ENCODE measurements around the gene PPIP5K2.

PPIP5K2 gene

GRCh38 chr5:103101079-103101750, 18.9 kb upstream of the PPIP5K2 start:
- Histone ChIP-seq H2AK5ac (ENCODE audit: low read length) (no peak overlapping the region), H2BK5ac (ENCODE audit: low read length) (no peak overlapping the region), H3K4me3 (ENCODE audit: low read length) (no peak overlapping the region), H3K18ac (ENCODE audit: low read length) (no peak overlapping the region), H2BK120ac (ENCODE audit: low read depth, low read length) (no peak overlapping the region), H3K56ac (ENCODE audit: low read length) (no peak overlapping the region), H3K27ac (ENCODE audit: low read depth, low read length) (no peak overlapping the region), H2BK15ac (replicated peaks; ENCODE audit: low read depth) (no peak overlapping the region), H4K8ac (ENCODE audit: low read depth, low read length) (no peak overlapping the region), H3K79me2 (ENCODE audit: control insufficient read depth, insufficient read depth, low read length) (no peaks in the 10 kb centered on the region), H3K36me3 (ENCODE audit: control insufficient read depth, insufficient read depth, low read length) (no peaks in the 10 kb centered on the region), H3K23ac (ENCODE audit: low read length) (no peak overlapping the region), H4K5ac (ENCODE audit: low read length) (no peak overlapping the region), H3K4me2 (ENCODE audit: low read length) (no peak overlapping the region), H3K4ac (ENCODE audit: low read depth, low read length) (no peak overlapping the region), H3K9ac (ENCODE audit: low read length) (no peak overlapping the region), H3K79me1 (ENCODE audit: low read length) (no peaks in the 10 kb centered on the region), H3K4me1 (ENCODE audit: control insufficient read depth, low read depth, low read length) (no peaks in the 10 kb centered on the region), H3K27me3 (ENCODE audit: insufficient read depth, low read length, poor library complexity) (no peaks in the 10 kb centered on the region)
- no peak for DNase-seq
- no CpG with 5 or more reads among the region's 6 CpGs for WGBS (ENCODE audit: extremely low coverage, insufficient coverage, low lambda C conversion rate)

- no peaks in the 10 kb centered on the region for H3K79me1 ChIP-seq (ENCODE audit: low read length)
- no peaks in the 10 kb centered on the region for H3K4me1 ChIP-seq (ENCODE audit: control insufficient read depth, low read depth, low read length)
- no peak for DNase-seq
- H3K4me3 ChIP-seq (ENCODE audit: low read length), result no peak overlapping the region
- H3K18ac ChIP-seq (ENCODE audit: low read length), result no peak overlapping the region
- no peak overlapping the region for H2BK120ac ChIP-seq (ENCODE audit: low read depth, low read length)
- H3K79me2 ChIP-seq (ENCODE audit: control insufficient read depth, insufficient read depth, low read length), result no peaks in the 10 kb centered on the region
- no peak overlapping the region for H4K5ac ChIP-seq (ENCODE audit: low read length)
- H3K36me3 ChIP-seq (ENCODE audit: control insufficient read depth, insufficient read depth, low read length), result no peaks in the 10 kb centered on the region
- no peak overlapping the region for H3K9ac ChIP-seq (ENCODE audit: low read length)
- no peak overlapping the region for H2BK15ac ChIP-seq (replicated peaks; ENCODE audit: low read depth)
- WGBS (ENCODE audit: extremely low coverage, insufficient coverage, low lambda C conversion rate), result no CpG with 5 or more reads among the region's 1 CpG
- no peak overlapping the region for H3K56ac ChIP-seq (ENCODE audit: low read length)
- H4K8ac ChIP-seq (ENCODE audit: low read depth, low read length), result no peak overlapping the region
- H3K4ac ChIP-seq (ENCODE audit: low read depth, low read length), result no peak overlapping the region
- H3K27me3 ChIP-seq (ENCODE audit: insufficient read depth, low read length, poor library complexity), result no peaks in the 10 kb centered on the region
- H2AK5ac ChIP-seq (ENCODE audit: low read length), result no peak overlapping the region
- no peak overlapping the region for H3K4me2 ChIP-seq (ENCODE audit: low read length)
- H2BK5ac ChIP-seq (ENCODE audit: low read length), result no peak overlapping the region
- no peak overlapping the region for H3K27ac ChIP-seq (ENCODE audit: low read depth, low read length)
- no peak overlapping the region for H3K23ac ChIP-seq (ENCODE audit: low read length)
Measured at GRCh38 chr5:103102234-103102633, 17.9 kb upstream of the PPIP5K2 start.

GRCh38 chr5:103108086-103108485, 12.0 kb upstream of the PPIP5K2 start:
- no peaks in the 10 kb centered on the region for H3K27me3 ChIP-seq (ENCODE audit: insufficient read depth, low read length, poor library complexity)
- H3K4me3 ChIP-seq (ENCODE audit: low read length), result no peak overlapping the region
- no CpG with 5 or more reads among the region's 2 CpGs for WGBS (ENCODE audit: extremely low coverage, insufficient coverage, low lambda C conversion rate)
- no peak overlapping the region for H3K27ac ChIP-seq (ENCODE audit: low read depth, low read length)
- H3K4ac ChIP-seq (ENCODE audit: low read depth, low read length), result no peak overlapping the region
- no peak overlapping the region for H3K9ac ChIP-seq (ENCODE audit: low read length)
- no peak overlapping the region for H2BK5ac ChIP-seq (ENCODE audit: low read length)
- no peaks in the 10 kb centered on the region for H3K36me3 ChIP-seq (ENCODE audit: control insufficient read depth, insufficient read depth, low read length)
- H2BK120ac ChIP-seq (ENCODE audit: low read depth, low read length), result no peak overlapping the region
- H3K23ac ChIP-seq (ENCODE audit: low read length), result no peak overlapping the region
- H3K79me2 ChIP-seq (ENCODE audit: control insufficient read depth, insufficient read depth, low read length), result no peaks in the 10 kb centered on the region
- no peak overlapping the region for H2AK5ac ChIP-seq (ENCODE audit: low read length)
- no peak overlapping the region for H2BK15ac ChIP-seq (replicated peaks; ENCODE audit: low read depth)
- H3K4me2 ChIP-seq (ENCODE audit: low read length), result no peak overlapping the region
- no peak overlapping the region for H4K8ac ChIP-seq (ENCODE audit: low read depth, low read length)
- no peak overlapping the region for H3K18ac ChIP-seq (ENCODE audit: low read length)
- no peak overlapping the region for H3K56ac ChIP-seq (ENCODE audit: low read length)
- H3K4me1 ChIP-seq (ENCODE audit: control insufficient read depth, low read depth, low read length), result no peaks in the 10 kb centered on the region
- H3K79me1 ChIP-seq (ENCODE audit: low read length), result no peaks in the 10 kb centered on the region
- no peak for DNase-seq
- no peak overlapping the region for H4K5ac ChIP-seq (ENCODE audit: low read length)

GRCh38 chr5:103109277-103109676, 10.8 kb upstream of the PPIP5K2 start:
- no CpG with 5 or more reads among the region's 1 CpG for WGBS (ENCODE audit: extremely low coverage, insufficient coverage, low lambda C conversion rate)
- Histone ChIP-seq H3K36me3 (ENCODE audit: control insufficient read depth, insufficient read depth, low read length) (no peaks in the 10 kb centered on the region), H3K27ac (ENCODE audit: low read depth, low read length) (no peak overlapping the region)

GRCh38 chr5:103110403-103110802, 9.7 kb upstream of the PPIP5K2 start:
- H3K23ac ChIP-seq (ENCODE audit: low read length), result no peak overlapping the region
- H3K27me3 ChIP-seq (ENCODE audit: insufficient read depth, low read length, poor library complexity), result no peaks in the 10 kb centered on the region
- no peak overlapping the region for H2BK120ac ChIP-seq (ENCODE audit: low read depth, low read length)
- no peak overlapping the region for H3K4ac ChIP-seq (ENCODE audit: low read depth, low read length)
- DNase-seq, result no peak
- H4K5ac ChIP-seq (ENCODE audit: low read length), result no peak overlapping the region
- H3K56ac ChIP-seq (ENCODE audit: low read length), result no peak overlapping the region
- no CpG with 5 or more reads among the region's 2 CpGs for WGBS (ENCODE audit: extremely low coverage, insufficient coverage, low lambda C conversion rate)
- H2BK15ac ChIP-seq (replicated peaks; ENCODE audit: low read depth), result no peak overlapping the region
- H3K79me1 ChIP-seq (ENCODE audit: low read length), result no peaks in the 10 kb centered on the region
- no peak overlapping the region for H3K4me2 ChIP-seq (ENCODE audit: low read length)
- no peaks in the 10 kb centered on the region for H3K79me2 ChIP-seq (ENCODE audit: control insufficient read depth, insufficient read depth, low read length)
- no peak overlapping the region for H3K9ac ChIP-seq (ENCODE audit: low read length)
- no peak overlapping the region for H3K4me3 ChIP-seq (ENCODE audit: low read length)
- no peaks in the 10 kb centered on the region for H3K4me1 ChIP-seq (ENCODE audit: control insufficient read depth, low read depth, low read length)
- no peak overlapping the region for H2BK5ac ChIP-seq (ENCODE audit: low read length)
- H3K27ac ChIP-seq (ENCODE audit: low read depth, low read length), result no peak overlapping the region
- no peak overlapping the region for H3K18ac ChIP-seq (ENCODE audit: low read length)
- H4K8ac ChIP-seq (ENCODE audit: low read depth, low read length), result no peak overlapping the region
- no peaks in the 10 kb centered on the region for H3K36me3 ChIP-seq (ENCODE audit: control insufficient read depth, insufficient read depth, low read length)
- no peak overlapping the region for H2AK5ac ChIP-seq (ENCODE audit: low read length)

More at GRCh38 chr5:103109277-103109676, 10.8 kb upstream of the PPIP5K2 start:
- H3K4me1 ChIP-seq (ENCODE audit: control insufficient read depth, low read depth, low read length), result no peaks in the 10 kb centered on the region
- no peak overlapping the region for H3K23ac ChIP-seq (ENCODE audit: low read length)
- no peak overlapping the region for H3K4me2 ChIP-seq (ENCODE audit: low read length)
- H3K27me3 ChIP-seq (ENCODE audit: insufficient read depth, low read length, poor library complexity), result no peaks in the 10 kb centered on the region
- no peak for DNase-seq
- H3K9ac ChIP-seq (ENCODE audit: low read length), result no peak overlapping the region
- no peaks in the 10 kb centered on the region for H3K79me1 ChIP-seq (ENCODE audit: low read length)
- H3K4ac ChIP-seq (ENCODE audit: low read depth, low read length), result no peak overlapping the region
- H4K8ac ChIP-seq (ENCODE audit: low read depth, low read length), result no peak overlapping the region
- no peak overlapping the region for H2AK5ac ChIP-seq (ENCODE audit: low read length)
- no peak overlapping the region for H3K56ac ChIP-seq (ENCODE audit: low read length)
- H4K5ac ChIP-seq (ENCODE audit: low read length), result no peak overlapping the region
- H3K18ac ChIP-seq (ENCODE audit: low read length), result no peak overlapping the region
- H2BK5ac ChIP-seq (ENCODE audit: low read length), result no peak overlapping the region
- no peak overlapping the region for H2BK120ac ChIP-seq (ENCODE audit: low read depth, low read length)
- H3K79me2 ChIP-seq (ENCODE audit: control insufficient read depth, insufficient read depth, low read length), result no peaks in the 10 kb centered on the region
- H2BK15ac ChIP-seq (replicated peaks; ENCODE audit: low read depth), result no peak overlapping the region
- H3K4me3 ChIP-seq (ENCODE audit: low read length), result no peak overlapping the region

GRCh38 chr5:103111468-103111867, 8.6 kb upstream of the PPIP5K2 start:
- no peak overlapping the region for H3K18ac ChIP-seq (ENCODE audit: low read length)
- H2AK5ac ChIP-seq (ENCODE audit: low read length), result no peak overlapping the region
- no peak overlapping the region for H4K5ac ChIP-seq (ENCODE audit: low read length)
- H3K4me2 ChIP-seq (ENCODE audit: low read length), result no peak overlapping the region
- H3K79me2 ChIP-seq (ENCODE audit: control insufficient read depth, insufficient read depth, low read length), result no peaks in the 10 kb centered on the region
- no peaks in the 10 kb centered on the region for H3K79me1 ChIP-seq (ENCODE audit: low read length)
- no peak overlapping the region for H2BK120ac ChIP-seq (ENCODE audit: low read depth, low read length)
- no peak overlapping the region for H3K4me3 ChIP-seq (ENCODE audit: low read length)
- H2BK5ac ChIP-seq (ENCODE audit: low read length), result no peak overlapping the region
- H3K9ac ChIP-seq (ENCODE audit: low read length), result no peak overlapping the region
- no peaks in the 10 kb centered on the region for H3K36me3 ChIP-seq (ENCODE audit: control insufficient read depth, insufficient read depth, low read length)
- no peak overlapping the region for H4K8ac ChIP-seq (ENCODE audit: low read depth, low read length)
- H2BK15ac ChIP-seq (replicated peaks; ENCODE audit: low read depth), result no peak overlapping the region
- no peak overlapping the region for H3K4ac ChIP-seq (ENCODE audit: low read depth, low read length)
- DNase-seq, result no peak
- H3K23ac ChIP-seq (ENCODE audit: low read length), result no peak overlapping the region
- no peaks in the 10 kb centered on the region for H3K27me3 ChIP-seq (ENCODE audit: insufficient read depth, low read length, poor library complexity)
- WGBS (ENCODE audit: extremely low coverage, insufficient coverage, low lambda C conversion rate), result no CpG with 5 or more reads among the region's 2 CpGs
- no peaks in the 10 kb centered on the region for H3K4me1 ChIP-seq (ENCODE audit: control insufficient read depth, low read depth, low read length)
- no peak overlapping the region for H3K56ac ChIP-seq (ENCODE audit: low read length)
- no peak overlapping the region for H3K27ac ChIP-seq (ENCODE audit: low read depth, low read length)
